Psoas muscle (tissue), 8 donors: ENCODE results near the gene ZNF778. TPM values are rescaled to one million over a fixed set of nuclear protein-coding genes. Genes with fewer than 3 reads are reported as not detected.

ENCODE experiments used
- ATAC-seq, 4 donors: fragments of 200-7000 bp; cut with Tn5 transposase; one replicate each; pipeline ENCODE4 v1.9.1; 2020; ENCODE audit warnings: moderate library complexity in 3 of 4, mild to moderate bottlenecking in 2 of 4
- DNase-seq, 2 donors: peaks; one replicate each; pipeline ENCODE4 v3.0.0-alpha.2; 2020
- H3K27ac ChIP-seq: fragments of 200-600 bp; one replicate; pipeline ENCODE4 v1.8.0; 2022
- H3K27me3 ChIP-seq, 3 donors: fragments of 200-600 bp in 1 of 3; one replicate each; pipeline versions ENCODE4 v1.6.1 to v1.8.0; 2013 to 2022; ENCODE audit warnings: low read length in 2 of 3, mild to moderate bottlenecking in 2 of 3, moderate library complexity in 1 of 3; ENCODE audit not compliant: insufficient read depth in 3 of 3
- H3K36me3 ChIP-seq, 2 donors: fragments of 200-600 bp in 1 of 2; one replicate each; pipeline versions ENCODE4 v1.6.1 to v1.8.0; 2013 to 2022; ENCODE audit warnings: low read depth in 1 of 2, mild to moderate bottlenecking in 1 of 2, moderate library complexity in 1 of 2; ENCODE audit not compliant: insufficient read depth in 1 of 2
- H3K4me1 ChIP-seq: fragments of 200-600 bp; one replicate; pipeline ENCODE4 v1.8.0; 2022
- H3K4me3 ChIP-seq: fragments of 200-600 bp; one replicate; pipeline ENCODE4 v1.8.0; 2022; ENCODE audit warnings: mild to moderate bottlenecking
- H3K9me3 ChIP-seq: fragments of 200-600 bp; one replicate; pipeline ENCODE4 v1.8.0; 2022
- WGBS, 3 donors: extraction: QIAGEN DNeasy Blood & Tissue Kit; methylation state at CpG; one replicate each; pipeline versions ENCODE4 v1.1.6 to v1.1.7; 2013; 5-methylcytosine and 5-hydroxymethylcytosine counted together
- intact Hi-C, 2 donors: fragments of 100-400 bp; cut with DNase I; formaldehyde crosslinking; loops; one replicate each; pipeline versions ENCODE4 v1.11.0 to v1.14.2; 2022
- polyA plus RNA-seq, 3 donors: library from polyadenylated mRNA; stranded (reverse); fragments of 200-250 nt; gene quantifications; one replicate each; pipeline ENCODE4 v1.2.3, GENCODE V29; 2013
- total RNA-seq, 4 donors: library from RNA; stranded (reverse); fragmentation: NEBNext Ultra II Directional in 2 of 4; extraction: Animal tissue kit (Norgen Biotek cat#: 25700) in 2 of 4; gene quantifications; one replicate each; pipeline versions ENCODE4 v1.2.1 to v1.2.4, GENCODE V29; 2021 to 2023
- TF ChIP-seq, protein P1 (sequence below): fragments of 200-600 bp; IDR thresholded peaks from one replicate; pipeline ENCODE4 v1.8.0; 2022; ENCODE audit warnings: antibody characterized with exemption
- donor health status: healthy with polysubstance abuse.
- donor health status: DM: no; HTN: no; CAD: no; lungs with moderate emphysema.
- donor health status: Bipolar disorder and iron deficiency.
- donor health status: healthy.
- donor health status: DM: yes; HTN: yes; CAD: no.
- donor health status: DM: no; HTN: no; CAD: no.
- donor health status: DM: no; HTN: no; CAD: no.
- donor health status: DM: yes; HTN: yes; CAD: no.

The ZNF778 gene
- total and polyA plus RNA-seq, 7 donors: 2.2 to 15.3 (median 10.2) TPM

DNA sequence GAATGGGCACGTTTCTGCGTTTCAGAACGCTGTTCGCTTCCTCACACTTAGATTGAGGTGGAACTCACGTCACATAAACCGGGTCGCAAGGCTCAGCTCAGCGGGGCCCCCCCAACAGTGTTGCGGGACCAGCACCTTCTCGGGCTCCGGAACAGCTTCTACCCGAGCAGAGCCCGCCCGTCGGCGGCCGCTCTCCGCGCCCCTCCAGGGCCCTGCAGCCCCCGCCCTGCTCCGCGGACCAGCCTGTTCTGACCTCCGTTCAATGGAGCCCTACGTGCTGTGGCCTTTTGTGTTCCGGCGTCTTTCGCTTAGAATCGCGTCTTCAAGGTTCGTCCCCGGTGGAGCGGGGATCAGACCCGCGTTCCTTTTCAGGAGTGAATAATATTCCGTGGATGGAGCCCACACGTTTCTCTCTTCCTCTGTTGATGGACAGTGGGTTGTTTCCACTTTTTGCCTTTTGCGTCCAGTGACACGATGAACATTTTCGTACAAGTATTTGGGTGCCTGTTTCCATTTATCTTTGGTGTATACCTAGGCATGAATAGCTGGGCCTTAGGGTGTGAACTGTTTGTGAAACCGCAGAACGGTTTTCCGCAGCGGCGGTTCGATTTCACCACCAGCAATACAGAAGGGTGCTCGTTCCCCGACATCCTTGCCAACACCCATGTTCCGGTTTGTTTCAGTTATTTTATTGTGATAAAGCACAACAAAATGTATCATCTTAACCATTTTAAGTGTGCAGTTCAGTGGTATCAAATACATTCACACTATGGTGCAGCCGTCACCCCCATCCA is 14.9 kb upstream of the ZNF778 start:
- H3K9me3 ChIP-seq: no peaks in the 10 kb centered on the region
- ATAC-seq (no peak), DNase-seq (peak in 1 of 2 donors; percentile 21)
- H3K36me3 ChIP-seq: no peaks in the 10 kb centered on the region
- H3K4me3 ChIP-seq: peak overlapping the region; percentile 48
- H3K4me1 ChIP-seq: no peaks in the 10 kb centered on the region
- intact Hi-C loops: no loop called here
- TF ChIP-seq, protein P1, sequence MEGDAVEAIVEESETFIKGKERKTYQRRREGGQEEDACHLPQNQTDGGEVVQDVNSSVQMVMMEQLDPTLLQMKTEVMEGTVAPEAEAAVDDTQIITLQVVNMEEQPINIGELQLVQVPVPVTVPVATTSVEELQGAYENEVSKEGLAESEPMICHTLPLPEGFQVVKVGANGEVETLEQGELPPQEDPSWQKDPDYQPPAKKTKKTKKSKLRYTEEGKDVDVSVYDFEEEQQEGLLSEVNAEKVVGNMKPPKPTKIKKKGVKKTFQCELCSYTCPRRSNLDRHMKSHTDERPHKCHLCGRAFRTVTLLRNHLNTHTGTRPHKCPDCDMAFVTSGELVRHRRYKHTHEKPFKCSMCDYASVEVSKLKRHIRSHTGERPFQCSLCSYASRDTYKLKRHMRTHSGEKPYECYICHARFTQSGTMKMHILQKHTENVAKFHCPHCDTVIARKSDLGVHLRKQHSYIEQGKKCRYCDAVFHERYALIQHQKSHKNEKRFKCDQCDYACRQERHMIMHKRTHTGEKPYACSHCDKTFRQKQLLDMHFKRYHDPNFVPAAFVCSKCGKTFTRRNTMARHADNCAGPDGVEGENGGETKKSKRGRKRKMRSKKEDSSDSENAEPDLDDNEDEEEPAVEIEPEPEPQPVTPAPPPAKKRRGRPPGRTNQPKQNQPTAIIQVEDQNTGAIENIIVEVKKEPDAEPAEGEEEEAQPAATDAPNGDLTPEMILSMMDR: no peak
- no peak overlapping the region for H3K27ac ChIP-seq
- peaks cover 5 to 85% (median 29%) of the 10 kb centered on the region in 3 donors for H3K27me3 ChIP-seq
- 45 to 46% (median 46%) methylated on average over 41 to 49 of the region's 49 CpGs for WGBS, 3 donors

DNA sequence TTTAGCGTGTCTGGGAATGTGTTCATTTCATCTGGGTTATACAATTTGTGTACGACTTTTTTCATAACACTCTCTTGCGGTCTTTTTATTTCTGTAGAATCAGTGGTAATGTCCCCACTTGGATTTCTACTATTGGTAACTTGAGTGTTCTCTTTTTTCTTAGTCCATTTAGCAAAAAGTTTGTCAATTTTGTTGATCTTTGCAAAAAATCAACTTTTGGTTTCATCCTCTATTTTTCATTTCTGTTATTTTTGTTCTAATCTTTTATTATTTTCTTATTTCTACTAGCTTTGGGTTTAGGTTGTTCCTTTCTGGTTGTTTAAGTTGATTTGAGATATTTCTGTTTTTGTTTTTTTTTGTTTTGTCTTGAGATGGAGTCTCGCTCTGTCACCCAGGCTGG is 9.5 kb upstream of the ZNF778 start:
- H3K9me3 ChIP-seq: no peaks in the 10 kb centered on the region
- peaks cover 4 to 48% (median 5%) of the 10 kb centered on the region in 3 donors for H3K27me3 ChIP-seq
- no peak for DNase-seq
- ATAC-seq: no peak
- TF ChIP-seq, protein P1: no peak
- no peaks in the 10 kb centered on the region for H3K4me1 ChIP-seq
- H3K4me3 ChIP-seq: no peak overlapping the region
- intact Hi-C loops: no loop called here
- H3K27ac ChIP-seq: no peak overlapping the region
- WGBS, 3 donors: 88 to 91% (median 90%) methylated on average over 4 of the region's 4 CpGs
- H3K36me3 ChIP-seq: no peaks in the 10 kb centered on the region

DNA sequence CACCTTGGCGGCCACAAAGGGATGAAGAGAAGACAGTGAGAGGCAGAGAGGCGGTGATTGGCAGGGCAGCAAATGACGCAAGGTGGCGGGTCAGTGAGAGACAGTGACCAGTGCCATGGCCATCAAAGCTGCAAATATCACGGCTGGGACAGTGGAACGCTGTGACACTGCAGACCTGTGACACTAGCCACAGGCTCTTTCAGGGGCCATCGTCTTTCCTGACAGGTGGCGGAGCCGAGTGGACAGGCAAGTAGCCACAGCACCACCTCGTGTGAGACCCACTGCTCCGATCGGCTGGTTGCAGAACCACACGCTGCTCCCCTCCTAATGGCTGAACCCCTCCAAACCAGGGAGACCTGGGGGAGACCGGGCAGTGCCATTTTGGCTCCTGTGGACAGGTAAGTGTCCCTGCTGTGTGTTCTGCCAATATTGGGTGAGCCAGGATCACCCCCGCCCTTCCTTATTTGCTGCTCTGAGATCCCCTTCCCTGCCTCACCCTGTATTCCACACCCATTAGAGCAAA is 7.9 kb upstream of the ZNF778 start:
- Histone ChIP-seq H3K36me3 (no peaks in the 10 kb centered on the region), H3K9me3 (no peaks in the 10 kb centered on the region), H3K27ac (no peak overlapping the region), H3K27me3 (peaks cover 2 to 32% (median 2%) of the 10 kb centered on the region in 3 donors), H3K4me1 (no peaks in the 10 kb centered on the region), H3K4me3 (no peak overlapping the region)
- intact Hi-C loops: loop anchor here (5.0 to 10.0 kb wide), 3 partner anchors 115 to 472 kb away; partner anchors contain the start of gene ACSF3 (in 1 of the 2)
- DNase-seq (no peak), ATAC-seq (no peak)
- 60 to 70% (median 65%) methylated on average over 15 of the region's 15 CpGs for WGBS, 3 donors
- TF ChIP-seq, protein P1: no peak

DNA sequence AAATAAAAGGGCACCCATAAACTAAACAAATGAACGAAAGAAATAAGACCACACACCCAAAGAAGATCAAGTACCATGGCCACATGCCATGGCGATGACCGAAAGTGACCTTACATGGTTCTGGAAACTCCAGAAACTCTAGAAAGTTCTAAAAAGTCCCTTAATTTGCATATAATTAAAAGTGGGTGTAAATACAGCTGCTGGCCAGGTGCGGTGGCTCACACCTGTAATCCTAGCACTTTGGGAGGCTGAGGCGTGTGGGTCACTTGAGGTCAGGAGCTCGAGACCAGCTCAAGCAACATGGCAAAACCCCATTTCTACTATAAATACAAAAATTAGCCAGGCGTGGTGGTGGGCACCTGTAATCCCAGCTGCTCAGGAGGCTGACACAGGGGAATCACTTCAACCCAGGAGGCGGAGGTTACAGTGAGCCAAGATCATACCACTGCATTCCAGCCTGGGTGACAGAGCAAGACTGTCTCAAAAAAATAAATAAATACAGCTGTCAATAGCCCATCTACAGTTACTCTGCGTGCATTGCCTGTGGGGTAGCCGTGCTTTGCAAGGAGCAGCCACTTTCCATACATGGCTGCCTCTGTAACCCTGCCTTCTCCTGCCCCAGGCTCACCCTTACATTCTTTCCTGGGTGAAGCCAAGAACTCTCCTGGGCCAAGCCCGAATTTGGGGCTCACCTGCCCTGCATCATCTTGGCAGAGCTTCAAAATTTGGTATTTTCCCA is 7.2 kb upstream of the ZNF778 start:
- Histone ChIP-seq H3K9me3 (no peaks in the 10 kb centered on the region), H3K36me3 (no peaks in the 10 kb centered on the region), H3K27ac (no peak overlapping the region), H3K4me1 (peaks cover 7% of the 10 kb centered on the region), H3K27me3 (peaks cover 2 to 26% (median 2%) of the 10 kb centered on the region in 3 donors), H3K4me3 (no peak overlapping the region)
- 75 to 77% (median 76%) methylated on average over 11 of the region's 11 CpGs for WGBS, 3 donors
- intact Hi-C loops: loop anchor here (5.0 to 10.0 kb wide), 3 partner anchors 116 to 473 kb away; partner anchors contain the start of gene ACSF3 (in 1 of the 2)
- TF ChIP-seq, protein P1: no peak
- ATAC-seq (no peak), DNase-seq (no peak)
